ENCODE data around the gene IQCM.

DNA sequence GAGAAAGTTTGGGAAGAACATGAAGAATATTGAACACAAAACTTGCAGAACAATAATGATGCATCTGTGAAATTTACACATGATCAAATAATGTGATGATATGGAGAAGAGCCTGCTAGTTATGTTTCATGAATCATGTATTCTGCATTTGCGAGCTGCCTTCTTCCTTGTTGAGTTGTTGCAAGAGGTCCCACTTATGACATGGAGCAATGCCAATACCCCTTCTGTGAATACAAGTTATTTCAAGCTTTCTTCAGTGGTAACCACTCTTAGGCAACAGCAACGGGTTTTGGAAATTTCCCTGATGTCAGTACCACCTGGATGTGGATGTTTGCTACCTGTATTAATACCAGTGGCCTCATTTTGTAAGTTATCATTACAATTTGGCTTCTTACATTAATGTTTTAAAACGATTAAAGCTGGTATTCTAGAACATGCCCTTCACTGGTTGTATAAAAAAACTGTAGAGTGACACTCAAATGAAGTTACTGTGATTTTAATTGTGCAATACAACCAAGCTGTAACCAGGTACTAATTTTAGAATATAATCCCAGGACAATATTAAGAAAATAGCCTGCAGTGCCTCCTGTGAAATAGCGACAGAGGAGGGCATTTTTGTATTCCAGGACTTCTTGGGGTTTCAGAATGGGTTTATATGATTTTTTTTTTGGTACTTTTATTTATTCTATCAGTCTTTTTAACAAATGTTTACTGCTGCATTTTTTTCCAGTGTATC is 25.3 kb downstream of the IQCM start:
- TF ChIP-seq POLR2A (IDR thresholded peaks at IDR 0.05; ENCODE audit: low read depth, low read length) = no peak
- no peak for TF ChIP-seq SPI1 (IDR thresholded peaks at IDR 0.05; ENCODE audit: low read depth, low read length)
- no peak for TF ChIP-seq POLR2AphosphoS5 (IDR thresholded peaks at IDR 0.05; ENCODE audit: low read depth, low read length)
